Common myeloid progenitor, CD34-positive (primary cell): ENCODE measurements around the gene TPT1.

Experiments
- CTCF ChIA-PET: fragments of 350-600 bp; sonication (Branson Sonifier 250); formaldehyde crosslinking; loops from one replicate; lab custom pipeline; 2021; ENCODE audit warnings: antibody characterized with exemption; lab: Charles Lee
- POLR2A ChIA-PET: fragments of 350-600 bp; sonication (Branson Sonifier 250); formaldehyde crosslinking; loops from one replicate; lab custom pipeline; 2021; ENCODE audit warnings: antibody characterized with exemption; lab: Charles Lee
- DNase-seq, 3 donors: peaks; one replicate each; pipeline versions ENCODE4 v3.0.0 to v3.0.0-alpha.2; 2013
- H3K27ac ChIP-seq, 2 experiments: 1 replicate in 1 of 2; 2 replicates in 1 of 2; pipeline ENCODE4 v1.7.0; 2013; ENCODE audit warnings: inconsistent platforms in 2 of 2, low read length in 2 of 2, mild to moderate bottlenecking in 2 of 2, low read depth in 1 of 2, moderate library complexity in 1 of 2; ENCODE audit not compliant: severe bottlenecking in 2 of 2, insufficient read depth in 1 of 2, poor library complexity in 1 of 2
- H3K27me3 ChIP-seq, 5 experiments: replicated peaks in 2 of 5; 1 replicate in 3 of 5; 2 replicates in 2 of 5; pipeline versions ENCODE4 v1.6.1 to v1.7.0; 2013; ENCODE audit warnings: low read length in 4 of 5, mild to moderate bottlenecking in 2 of 5, moderate library complexity in 2 of 5, inconsistent platforms in 1 of 5; ENCODE audit not compliant: insufficient read depth in 5 of 5, control insufficient read depth in 4 of 5
- H3K36me3 ChIP-seq, 4 experiments: 1 replicate in 2 of 4; 2 replicates in 2 of 4; pipeline versions ENCODE4 v1.6.1 to v1.7.0; 2013; ENCODE audit warnings: low read length in 3 of 4, control low read depth in 1 of 4, mild to moderate bottlenecking in 1 of 4; ENCODE audit not compliant: control insufficient read depth in 4 of 4, insufficient read depth in 4 of 4
- H3K4me1 ChIP-seq, 4 experiments: 1 replicate in 3 of 4; 2 replicates in 1 of 4; pipeline versions ENCODE4 v1.6.1 to v1.7.1; 2013; ENCODE audit warnings: low read length in 3 of 4, mild to moderate bottlenecking in 3 of 4, control low read depth in 1 of 4, inconsistent platforms in 1 of 4, moderate library complexity in 1 of 4; ENCODE audit not compliant: control insufficient read depth in 4 of 4, insufficient read depth in 4 of 4; ENCODE audit errors: control extremely low read depth in 1 of 4
- H3K4me3 ChIP-seq, 7 experiments: 1 replicate in 4 of 7; 2 replicates in 3 of 7; pipeline versions ENCODE4 v1.5.1 to v1.7.0; 2013; ENCODE audit warnings: mild to moderate bottlenecking in 7 of 7, low read length in 6 of 7, moderate library complexity in 6 of 7, inconsistent platforms in 2 of 7, low read depth in 2 of 7, control low read depth in 1 of 7; ENCODE audit not compliant: insufficient read depth in 4 of 7, control insufficient read depth in 1 of 7; ENCODE audit errors: extremely low read depth in 1 of 7
- H3K9me3 ChIP-seq, 5 experiments: 1 replicate in 4 of 5; 2 replicates in 1 of 5; pipeline versions ENCODE4 v1.6.1 to v1.7.1; 2013; ENCODE audit warnings: low read length in 4 of 5, mild to moderate bottlenecking in 2 of 5, inconsistent platforms in 1 of 5, low read depth in 1 of 5, moderate library complexity in 1 of 5; ENCODE audit not compliant: control insufficient read depth in 4 of 5, insufficient read depth in 2 of 5; ENCODE audit errors: control extremely low read depth in 1 of 5
- WGBS: methylation state at CpG from one replicate; pipeline ENCODE4 v1.1.5; 2013; ENCODE audit not compliant: insufficient coverage; 5-methylcytosine and 5-hydroxymethylcytosine counted together

The TPT1 gene

DNA sequence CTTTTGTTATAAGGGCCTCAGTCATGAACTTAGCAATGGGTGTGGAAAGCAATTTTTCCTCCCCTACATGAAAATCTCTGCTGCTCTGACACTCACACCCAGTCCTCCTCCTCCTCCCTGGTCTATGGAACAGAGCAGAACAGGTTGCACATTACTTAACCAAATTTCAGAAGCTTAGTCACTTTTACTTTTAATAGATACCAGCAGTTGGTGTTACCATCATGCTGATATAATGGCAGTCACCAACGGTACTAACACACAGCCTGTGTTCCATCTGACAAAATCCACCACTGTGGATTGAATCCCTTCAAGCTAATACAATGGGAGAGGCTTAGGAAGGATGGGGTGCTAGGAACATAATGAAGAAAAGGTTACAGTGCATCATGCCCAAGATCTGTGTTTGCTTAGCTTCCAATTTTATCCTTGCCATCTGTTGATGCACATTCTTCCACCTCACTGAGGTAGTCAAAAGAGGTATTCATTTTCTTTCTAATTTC lies 9.8 kb downstream of the TPT1 start:
- Histone ChIP-seq H3K27ac (no peak overlapping the region), H3K4me1 (peaks cover 51 to 97% (median 89%) of the 10 kb centered on the region in 4 experiments), H3K4me3 (no peak overlapping the region), H3K27me3 (no peaks in the 10 kb centered on the region), H3K36me3 (peaks cover 0 to 29% (median 5%) of the 10 kb centered on the region in 4 experiments), H3K9me3 (no peaks in the 10 kb centered on the region)
- 100% methylated on average over 1 of the region's 1 CpG for WGBS
- ChIA-PET POLR2A (interaction anchor here (0.6 to 1.9 kb wide), 3 partner anchors 9 to 143 kb away, joined by 5 to 11 read pairs (median 5); no protein-coding TSS in a partner anchor), CTCF (interaction anchor here (0.9 to 1.7 kb wide), 5 partner anchors 9 to 284 kb away, joined by 3 to 6 read pairs (median 4); no protein-coding TSS in a partner anchor)
- no peak for DNase-seq

DNA sequence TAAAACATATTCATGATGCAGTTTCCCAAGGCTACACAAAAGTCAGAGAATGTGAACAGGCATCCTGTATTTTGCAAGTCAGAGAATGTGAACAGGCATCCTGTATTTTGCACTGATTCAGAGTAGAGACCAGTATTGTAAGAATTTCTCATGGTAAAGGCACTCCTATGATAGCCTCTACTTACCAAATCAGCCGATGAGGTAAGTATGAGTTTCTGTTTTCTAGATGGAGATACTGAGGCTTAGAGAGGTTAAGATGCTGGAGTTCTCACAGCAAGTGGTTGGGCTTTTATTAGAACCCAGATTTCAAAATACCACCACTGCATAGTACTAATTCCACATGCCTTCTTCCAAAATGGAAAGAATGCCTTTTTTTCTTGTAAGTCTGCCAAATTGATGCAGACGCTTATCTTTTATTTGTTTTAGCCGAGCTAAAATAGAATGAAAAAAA lies 12.3 kb downstream of the TPT1 start:
- no peak for DNase-seq
- ChIA-PET CTCF (interaction anchor here (0.6 kb wide), 1 partner anchor 159 kb away, joined by 3 read pairs; no protein-coding TSS in a partner anchor), POLR2A (interaction anchor here (0.6 kb wide), 2 partner anchors 10 to 13 kb away, joined by 3 to 6 read pairs; partner anchors contain the start of gene TPT1)
- H3K9me3 ChIP-seq = no peaks in the 10 kb centered on the region
- H3K4me3 ChIP-seq = peak overlapping the region in 2 of 7 experiments; percentile 33 to 38
- WGBS = 21% methylated on average over 2 of the region's 3 CpGs
- H3K36me3 ChIP-seq = peaks cover 0 to 10% (median 0%) of the 10 kb centered on the region in 4 experiments
- no peak overlapping the region for H3K27ac ChIP-seq
- peaks cover 42 to 88% (median 72%) of the 10 kb centered on the region in 4 experiments for H3K4me1 ChIP-seq
- no peaks in the 10 kb centered on the region for H3K27me3 ChIP-seq

GRCh38 chr13:45327253-45327955 lies 13.6 kb downstream of the TPT1 start:
- peaks cover 31 to 75% (median 60%) of the 10 kb centered on the region in 4 experiments for H3K4me1 ChIP-seq
- POLR2A ChIA-PET = no interaction called here

GRCh38 chr13:45325806-45326205 lies 15.2 kb downstream of the TPT1 start:
- no peak overlapping the region for H3K27ac ChIP-seq
- WGBS = 6% methylated on average over 3 of the region's 4 CpGs
- H3K36me3 ChIP-seq = no peaks in the 10 kb centered on the region
- POLR2A ChIA-PET = no interaction called here
- H3K4me1 ChIP-seq = peaks cover 19 to 74% (median 56%) of the 10 kb centered on the region in 4 experiments
- no peak overlapping the region for H3K4me3 ChIP-seq
- H3K27me3 ChIP-seq = no peaks in the 10 kb centered on the region
- H3K9me3 ChIP-seq = no peaks in the 10 kb centered on the region
- CTCF ChIA-PET = interaction anchor here (0.9 to 3.4 kb wide), 8 partner anchors 9 to 68 kb away, joined by 3 to 14 read pairs (median 4); no protein-coding TSS in a partner anchor
- peak in 2 of 3 donors; percentile 64 to 74 for DNase-seq

More at GRCh38 chr13:45327253-45327955, 13.6 kb downstream of the TPT1 start:
- CTCF ChIA-PET = no interaction called here
- DNase-seq = no peak
- Histone ChIP-seq H3K4me3 (no peak overlapping the region), H3K27me3 (no peaks in the 10 kb centered on the region), H3K27ac (no peak overlapping the region), H3K9me3 (no peaks in the 10 kb centered on the region), H3K36me3 (peaks cover 0 to 2% (median 0%) of the 10 kb centered on the region in 4 experiments)
- WGBS = 78% methylated on average over 3 of the region's 9 CpGs

DNA sequence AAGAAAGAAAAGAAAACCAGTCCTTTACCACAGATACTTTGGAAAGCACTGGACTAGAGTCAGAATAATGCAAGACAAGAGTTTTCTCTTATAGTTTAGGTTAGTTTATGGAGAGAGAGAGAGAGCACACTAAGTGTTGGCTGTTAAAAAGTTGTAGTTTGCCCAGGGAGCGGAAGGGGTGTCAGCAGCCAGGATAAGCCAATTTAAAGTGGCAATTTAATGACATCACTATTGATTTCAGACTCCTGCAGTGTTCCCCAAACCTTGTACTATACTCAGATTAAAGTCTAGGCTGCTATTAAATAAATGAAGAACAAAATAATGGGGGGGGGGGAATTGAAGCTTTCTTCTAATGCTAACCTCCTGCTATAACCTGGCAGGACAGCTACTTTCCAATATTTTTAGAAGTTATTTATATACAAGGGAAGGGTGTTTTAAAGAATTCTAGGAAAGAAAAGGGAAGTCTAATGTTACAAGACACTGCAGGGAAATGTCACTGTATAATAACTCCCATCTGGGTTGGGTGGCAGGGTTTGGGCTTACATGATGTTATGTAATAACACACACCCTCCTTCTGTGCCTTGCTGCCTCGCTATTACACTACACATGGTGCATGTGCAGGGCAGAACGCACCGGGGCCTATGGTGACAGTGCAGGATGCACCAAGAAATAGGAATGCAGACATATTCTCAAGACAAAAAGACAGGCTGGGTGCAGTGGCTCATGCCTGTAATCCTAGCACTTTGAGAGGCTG lies 19.9 kb downstream of the TPT1 start:
- ChIA-PET CTCF (interaction anchor here (0.6 to 1.5 kb wide), 5 partner anchors 11 to 197 kb away, joined by 3 to 7 read pairs (median 3); no protein-coding TSS in a partner anchor), POLR2A (no interaction called here)
- no peaks in the 10 kb centered on the region for H3K9me3 ChIP-seq

GRCh38 chr13:45316996-45317395 lies 24.0 kb downstream of the TPT1 start:
- WGBS = no CpG with 5 or more reads among the region's 5 CpGs
- ChIA-PET CTCF (interaction anchor here (1.3 kb wide), 1 partner anchor 7 kb away, joined by 3 read pairs; no protein-coding TSS in a partner anchor), POLR2A (no interaction called here)
- no peaks in the 10 kb centered on the region for H3K9me3 ChIP-seq
- no peaks in the 10 kb centered on the region for H3K36me3 ChIP-seq
- no peaks in the 10 kb centered on the region for H3K27me3 ChIP-seq
- DNase-seq = no peak
- peaks cover 0 to 18% (median 13%) of the 10 kb centered on the region in 4 experiments for H3K4me1 ChIP-seq
- H3K27ac ChIP-seq = no peak overlapping the region
- no peak overlapping the region for H3K4me3 ChIP-seq

More for the DNA sequence above, 19.9 kb downstream of the TPT1 start:
- Histone ChIP-seq H3K36me3 (no peaks in the 10 kb centered on the region), H3K4me3 (no peak overlapping the region), H3K4me1 (peaks cover 3 to 35% (median 21%) of the 10 kb centered on the region in 4 experiments), H3K27ac (peak overlapping the region in 1 of 2 experiments; percentile 12), H3K27me3 (no peaks in the 10 kb centered on the region)
- 5% methylated on average over 4 of the region's 4 CpGs for WGBS
- peak in 2 of 3 donors; percentile 42 to 70 for DNase-seq
